Activated CD4-positive, alpha-beta T cell treated with anti-CD3 and anti-CD28 coated beads, Interleukin-2, Interleukin-6, amounts not matched to agents 100 ng/mL and 50 ng/mL, durations not matched to agents 16 hours and 8 hours (primary cell): ENCODE measurements around the gene SH3GL1.
A peak's percentile ranks its signal among the peaks of the same experiment; 100 is the strongest.

Experiments used
- DNase-seq: peaks from one replicate; pipeline ENCODE4 v3.0.0-alpha.2; 2020

SH3GL1 gene, protein sequence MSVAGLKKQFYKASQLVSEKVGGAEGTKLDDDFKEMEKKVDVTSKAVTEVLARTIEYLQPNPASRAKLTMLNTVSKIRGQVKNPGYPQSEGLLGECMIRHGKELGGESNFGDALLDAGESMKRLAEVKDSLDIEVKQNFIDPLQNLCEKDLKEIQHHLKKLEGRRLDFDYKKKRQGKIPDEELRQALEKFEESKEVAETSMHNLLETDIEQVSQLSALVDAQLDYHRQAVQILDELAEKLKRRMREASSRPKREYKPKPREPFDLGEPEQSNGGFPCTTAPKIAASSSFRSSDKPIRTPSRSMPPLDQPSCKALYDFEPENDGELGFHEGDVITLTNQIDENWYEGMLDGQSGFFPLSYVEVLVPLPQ

DNA sequence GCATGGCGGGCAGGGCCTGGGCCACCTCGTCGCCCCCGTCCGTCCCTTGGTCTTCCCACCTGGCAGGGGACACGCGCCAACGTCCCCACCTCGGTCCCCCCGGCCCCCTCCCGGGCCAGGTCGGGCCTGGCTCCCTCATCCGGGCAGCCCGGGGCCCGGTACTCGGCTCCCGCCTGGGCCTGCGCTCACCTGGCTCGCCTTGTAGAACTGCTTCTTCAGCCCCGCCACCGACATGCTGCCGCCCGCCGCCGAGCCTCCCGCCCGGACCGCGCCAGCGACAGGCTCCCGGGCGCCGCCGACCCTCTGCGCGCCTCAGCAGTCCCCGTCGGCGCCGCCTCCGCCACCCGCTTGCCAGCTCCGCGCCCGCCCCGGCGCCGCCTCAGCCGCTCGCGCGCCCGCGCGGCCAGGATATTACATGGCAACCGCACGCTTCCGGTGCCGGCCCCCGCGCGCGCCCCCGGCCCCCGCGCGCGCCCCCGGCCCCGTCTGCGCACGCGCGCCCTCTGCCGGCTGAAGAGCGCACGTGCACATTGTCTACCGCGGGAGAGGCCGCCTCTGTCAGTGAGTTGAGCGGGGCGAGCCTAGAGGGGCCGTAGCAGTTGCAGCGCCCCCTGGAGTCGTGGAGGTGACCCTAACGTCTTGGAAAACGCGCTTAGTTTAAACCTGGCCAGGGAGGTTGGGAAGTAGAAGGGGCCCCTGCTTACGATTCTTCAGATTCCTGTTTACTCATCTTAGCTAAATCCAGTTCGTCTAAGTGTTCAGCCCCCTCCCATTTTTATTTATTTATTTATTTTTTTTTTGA is at the start of gene SH3GL1:
TSS of gene SH3GL1 (minus strand) at position 413 of the 802 bp plus-strand sequence. CDS start at position 234, 179 bp downstream.
- peak; percentile 90 for DNase-seq

DNA sequence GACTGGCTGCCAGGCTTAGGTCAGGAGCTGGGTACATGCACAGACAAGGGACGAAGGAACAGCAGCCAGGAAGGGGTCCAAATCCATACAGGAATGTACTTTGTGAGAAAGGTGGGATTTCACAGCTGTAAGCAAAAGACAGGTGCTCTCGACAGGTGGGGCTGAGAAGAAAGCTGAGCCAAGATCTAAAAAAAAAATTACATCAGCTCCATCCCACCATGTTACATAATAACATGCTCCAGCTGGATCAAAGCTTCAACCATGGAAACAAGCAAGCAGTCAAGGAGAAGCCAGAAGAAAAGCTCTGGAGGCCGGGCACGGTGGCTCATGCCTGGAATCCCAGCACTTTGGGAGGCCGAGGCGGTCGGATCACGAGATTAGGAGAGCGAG is 49.3 kb upstream of the SH3GL1 start:
- DNase-seq: no peak

DNA sequence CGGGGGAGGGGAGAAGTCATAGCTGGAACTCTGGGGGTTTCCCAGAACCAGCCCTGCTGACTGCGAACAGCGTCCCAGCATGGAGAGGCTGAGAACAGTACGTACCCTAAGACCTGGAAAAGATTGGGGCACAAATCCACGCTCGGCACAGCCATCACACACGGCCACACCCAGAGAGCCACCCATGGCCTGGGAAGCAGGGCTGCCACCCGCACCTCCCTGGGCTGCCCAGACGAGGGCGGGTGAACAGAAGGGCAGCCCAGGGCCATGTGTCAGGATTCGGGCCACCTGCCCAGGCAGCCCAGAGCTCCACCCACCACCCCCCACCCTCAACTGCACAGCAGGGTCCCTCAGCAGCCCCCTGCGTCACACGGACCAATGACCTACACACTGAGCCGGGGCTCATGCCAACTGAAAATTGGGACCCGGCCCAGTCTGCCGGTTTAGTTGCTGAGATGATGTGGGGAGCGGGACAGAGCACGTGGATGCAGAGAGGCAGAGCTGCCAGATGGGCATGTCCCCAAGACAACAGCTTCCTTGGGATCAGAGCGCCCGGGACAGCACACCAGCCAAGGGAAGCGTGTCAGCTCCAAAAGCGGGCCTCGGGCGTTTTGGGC is 48.8 kb upstream of the SH3GL1 start:
- no peak for DNase-seq

DNA sequence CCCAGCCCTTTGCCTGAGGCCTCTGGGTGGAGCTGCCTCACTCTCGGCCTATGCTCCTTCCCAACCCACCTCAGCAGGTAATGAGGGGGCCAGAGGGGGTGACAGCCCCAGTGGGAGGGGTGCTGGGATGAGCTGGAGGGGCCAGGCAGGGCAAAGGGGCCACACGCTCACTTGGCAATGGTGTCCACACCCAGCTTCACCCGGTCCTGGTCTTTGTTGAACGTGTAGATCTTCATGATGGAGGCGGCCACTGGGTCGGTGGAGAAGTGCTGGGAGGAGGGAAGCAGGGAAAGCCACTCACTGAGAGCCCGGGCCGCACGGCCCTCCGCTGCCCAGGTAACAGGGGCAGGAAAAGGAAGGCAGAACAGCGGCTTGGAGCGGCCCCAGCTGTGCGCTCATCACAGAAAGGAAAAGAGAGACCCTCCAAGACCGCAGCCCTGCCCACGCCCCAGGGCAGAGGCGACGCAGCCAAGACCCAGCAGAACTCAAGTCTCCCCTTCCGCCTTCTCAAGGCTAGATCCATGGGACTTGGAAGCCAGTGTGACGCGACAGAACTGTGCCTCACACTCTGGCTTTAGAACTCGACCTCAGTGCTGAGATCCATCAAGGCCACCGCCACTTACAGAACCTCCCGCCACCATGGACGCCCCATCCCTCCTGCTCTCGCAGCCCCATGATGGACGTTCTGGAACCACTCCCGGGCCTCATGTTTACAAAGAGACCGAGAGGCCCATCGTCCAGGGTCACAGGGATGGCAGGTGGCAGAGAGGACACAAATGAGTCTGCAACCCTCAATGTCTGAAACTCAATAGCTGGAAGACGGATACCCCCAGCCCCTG is 48.0 kb upstream of the SH3GL1 start:
- no peak for DNase-seq

DNA sequence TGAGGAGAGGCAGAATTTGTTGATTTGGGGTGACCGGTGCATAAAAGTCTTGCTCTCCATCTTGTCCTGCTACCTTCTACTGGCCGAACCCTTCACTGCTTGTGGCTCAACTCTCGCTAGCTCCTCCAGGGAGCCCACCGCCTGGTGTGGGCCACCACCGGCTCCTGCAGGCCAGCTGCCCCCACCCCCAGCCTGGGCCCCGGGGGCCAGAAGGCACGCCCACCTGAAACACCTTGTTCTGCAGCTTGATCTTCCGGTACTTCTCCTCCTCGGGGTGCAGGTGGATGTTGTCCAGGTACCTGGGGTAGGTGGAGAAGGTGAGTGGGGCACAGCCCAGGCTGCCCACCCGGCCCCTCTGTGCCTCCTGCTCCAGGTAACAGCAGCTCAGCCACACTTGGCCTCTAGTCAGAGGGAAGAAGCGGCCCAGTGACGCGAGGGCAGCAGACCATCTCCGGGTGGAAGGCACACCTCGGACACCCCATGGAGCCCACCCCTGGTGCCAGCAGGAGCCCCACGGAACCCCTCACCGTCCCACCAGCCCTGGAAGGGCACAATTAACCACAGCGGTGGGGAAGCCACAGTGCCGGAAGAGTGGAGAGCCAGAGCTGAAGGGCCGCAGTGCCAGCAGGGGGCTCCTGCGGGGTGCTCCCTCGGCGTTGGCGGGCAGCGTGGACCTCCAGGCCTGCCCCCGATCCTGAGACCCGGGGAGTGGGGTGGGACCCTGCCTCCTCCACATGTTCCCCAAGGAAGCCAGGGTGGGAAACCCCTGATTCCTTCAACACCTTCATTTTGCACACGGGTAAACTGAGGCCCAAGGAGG is 47.2 kb upstream of the SH3GL1 start:
- DNase-seq: no peak

DNA sequence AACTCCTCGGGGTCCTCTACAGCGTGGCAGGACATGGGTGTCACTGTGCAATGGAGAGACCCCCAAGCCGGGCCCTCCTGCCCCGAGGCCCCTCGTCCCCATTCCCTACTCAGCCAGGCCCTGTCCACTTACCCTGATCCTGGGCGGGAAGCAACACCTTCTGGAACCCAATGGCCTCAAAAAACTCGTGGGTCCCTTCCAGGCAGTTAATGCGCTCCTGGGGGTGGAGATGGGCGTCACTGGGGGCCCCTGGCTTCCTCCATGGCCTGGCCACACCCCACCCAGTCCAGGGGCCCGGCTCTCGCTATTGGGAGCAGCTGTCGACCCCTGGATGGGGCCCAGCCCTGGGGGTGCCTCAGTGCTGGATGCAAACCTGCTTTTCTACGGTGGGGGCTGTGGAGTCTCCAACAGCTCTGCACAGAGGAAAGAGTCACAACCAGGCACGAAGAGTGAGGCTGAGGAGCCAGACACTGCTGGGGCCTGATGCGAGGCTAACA is 46.4 kb upstream of the SH3GL1 start:
- DNase-seq: no peak

DNA sequence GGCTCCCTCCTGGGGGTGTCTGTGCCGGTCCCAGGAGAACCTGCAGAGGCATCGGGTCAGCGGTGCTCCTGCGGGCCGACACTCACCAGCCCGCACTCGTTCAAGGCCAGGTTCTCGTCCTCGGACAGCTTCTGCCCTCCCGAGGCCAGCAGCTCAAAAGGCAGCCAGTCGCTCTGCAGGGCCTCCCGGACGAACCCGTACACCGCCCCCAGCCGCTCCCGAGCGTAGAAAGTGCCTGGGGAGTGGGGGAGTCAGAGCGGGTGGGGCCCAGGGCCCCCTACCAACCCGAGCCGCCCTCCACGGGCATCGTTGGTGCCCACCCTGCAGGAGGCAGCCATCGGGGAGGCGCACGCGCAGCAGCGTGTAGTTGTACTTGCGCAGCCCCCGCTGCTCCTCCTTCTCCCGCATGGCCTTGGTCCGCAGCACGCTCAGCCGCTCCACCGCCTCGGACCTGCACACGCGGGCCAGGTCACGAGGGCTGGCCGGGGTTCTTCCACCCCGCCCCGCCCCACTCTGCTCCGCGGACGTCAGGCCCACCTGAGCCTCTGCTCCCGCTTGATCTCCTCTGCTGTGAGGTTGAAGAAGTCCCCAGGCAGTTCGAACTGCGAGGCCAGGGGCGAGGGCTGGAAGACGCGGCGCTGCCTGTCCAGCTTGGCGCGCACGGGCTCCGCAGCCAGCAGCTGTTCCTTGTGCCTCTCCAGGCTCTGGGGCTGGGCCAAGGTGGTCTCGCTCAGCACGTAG is 45.8 kb upstream of the SH3GL1 start:
- no peak for DNase-seq

DNA sequence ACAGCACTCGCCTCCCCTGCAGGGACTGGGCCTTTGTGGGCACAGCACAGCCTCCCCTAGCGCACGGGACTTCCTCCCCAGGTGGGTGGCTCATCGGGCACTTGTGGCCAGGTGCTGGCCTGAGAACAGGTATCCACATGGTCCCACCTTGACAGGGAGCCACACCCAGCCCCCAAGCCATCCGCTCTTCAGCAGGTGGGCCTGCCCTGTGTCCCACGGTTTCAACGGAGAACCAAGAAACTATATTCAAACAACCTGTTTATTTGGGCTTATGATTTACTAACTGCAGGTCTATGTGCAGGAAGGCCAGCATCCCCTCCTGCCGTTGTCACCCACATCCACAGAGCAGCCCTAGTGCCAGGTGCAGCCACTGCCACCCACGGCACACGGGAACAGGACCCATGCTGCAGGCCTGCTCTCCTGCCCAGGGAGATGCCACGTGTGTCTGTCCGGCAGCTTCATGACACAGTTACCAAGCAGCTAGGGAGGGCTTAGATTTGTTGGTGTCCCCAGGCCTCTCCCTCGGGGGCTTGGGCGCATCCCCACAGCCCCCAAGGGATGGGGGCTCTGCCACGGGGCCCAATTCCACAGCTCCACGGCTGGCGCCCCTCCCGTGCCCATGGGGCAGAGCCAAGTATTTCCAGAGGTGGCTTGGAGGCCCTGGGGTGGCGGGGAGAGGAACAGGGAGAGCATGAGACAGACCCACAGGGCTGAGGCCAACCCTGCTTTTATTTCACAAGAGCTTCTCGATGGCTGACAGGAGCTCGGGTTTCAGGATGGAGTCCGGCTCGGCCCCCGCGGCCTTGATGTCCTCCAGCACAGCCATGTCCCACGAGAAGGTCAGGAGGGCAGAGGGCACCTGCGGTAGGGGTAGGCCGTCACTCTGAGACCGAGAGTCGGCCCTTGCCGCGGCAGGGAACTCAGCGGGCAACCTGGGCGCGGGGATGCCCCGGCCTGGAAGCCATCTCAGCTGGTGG is 44.7 kb upstream of the SH3GL1 start:
- no peak for DNase-seq

DNA sequence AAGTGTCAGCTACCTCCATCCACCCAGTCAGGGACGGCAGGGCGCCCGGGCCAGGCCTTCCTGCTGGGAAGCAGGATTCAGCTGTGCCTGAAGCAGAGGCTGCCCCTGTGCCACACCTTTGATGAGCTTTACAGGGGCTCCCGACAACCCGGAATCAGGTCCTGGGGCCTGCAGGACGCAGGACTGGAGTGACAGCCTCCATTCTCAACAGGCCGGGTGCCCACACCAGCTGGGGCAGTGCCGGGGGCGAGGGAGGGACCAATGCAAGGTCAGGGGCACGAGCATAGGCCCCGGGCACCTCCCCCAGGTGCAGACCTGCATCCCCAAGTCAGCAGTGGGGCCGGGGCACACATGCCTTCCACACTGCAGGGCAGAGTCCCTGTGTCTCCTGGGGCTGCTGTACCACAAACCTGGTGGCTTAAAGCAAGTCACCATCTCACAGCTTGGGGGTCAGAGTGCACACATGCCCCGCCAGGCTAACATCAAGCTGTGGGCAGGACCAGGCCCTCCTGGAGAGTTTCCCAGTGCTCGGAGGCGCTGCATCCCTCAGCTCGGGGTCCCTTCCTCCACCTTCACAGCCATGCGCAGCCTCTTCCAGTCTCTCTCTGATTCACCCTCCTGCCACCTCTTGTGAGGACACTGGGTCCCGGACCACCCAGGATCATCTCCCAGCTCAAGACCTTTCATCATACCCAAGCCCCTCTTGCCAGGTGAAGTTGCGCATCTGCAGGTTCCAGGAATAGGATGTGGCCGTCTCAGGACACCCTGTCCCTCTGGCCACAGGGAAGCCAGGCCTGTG is 43.8 kb upstream of the SH3GL1 start:
- DNase-seq: no peak

DNA sequence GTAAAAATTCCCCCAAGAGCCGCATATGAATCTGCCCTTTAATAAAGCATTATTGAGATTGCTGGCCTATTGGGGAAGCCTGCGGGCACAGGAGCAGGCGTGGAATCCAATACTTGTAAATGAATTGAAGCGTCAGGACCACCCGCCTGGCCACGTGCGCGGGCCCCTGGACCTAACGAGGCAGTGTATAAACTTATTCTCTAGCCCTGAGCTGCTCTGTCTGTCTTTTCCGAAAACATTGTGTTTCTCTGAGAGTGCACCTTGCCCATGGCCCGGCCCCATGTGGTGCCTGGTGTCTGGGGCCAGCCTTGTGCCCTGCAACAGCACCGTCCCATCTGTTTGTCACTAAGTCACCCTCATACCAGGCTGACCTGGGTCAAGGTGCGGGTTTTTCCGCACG is 42.8 kb upstream of the SH3GL1 start:
- DNase-seq: no peak

DNA sequence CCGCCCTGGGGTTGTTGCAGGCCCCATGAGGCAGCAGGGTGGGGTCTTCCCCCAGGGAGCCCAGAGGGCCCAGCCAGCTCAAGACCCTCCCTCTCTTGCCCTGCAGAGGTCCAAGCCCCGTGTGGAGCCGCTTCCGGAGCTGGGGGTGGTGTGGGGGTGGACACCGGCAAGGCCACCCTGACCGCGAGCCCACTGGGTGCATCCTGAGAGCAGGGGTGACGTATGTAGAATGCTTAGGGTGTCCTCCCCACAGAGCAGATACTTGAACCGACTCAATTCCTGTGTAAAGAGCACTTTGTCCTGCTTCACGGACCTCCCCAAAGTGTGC is 42.4 kb upstream of the SH3GL1 start:
- DNase-seq: no peak

DNA sequence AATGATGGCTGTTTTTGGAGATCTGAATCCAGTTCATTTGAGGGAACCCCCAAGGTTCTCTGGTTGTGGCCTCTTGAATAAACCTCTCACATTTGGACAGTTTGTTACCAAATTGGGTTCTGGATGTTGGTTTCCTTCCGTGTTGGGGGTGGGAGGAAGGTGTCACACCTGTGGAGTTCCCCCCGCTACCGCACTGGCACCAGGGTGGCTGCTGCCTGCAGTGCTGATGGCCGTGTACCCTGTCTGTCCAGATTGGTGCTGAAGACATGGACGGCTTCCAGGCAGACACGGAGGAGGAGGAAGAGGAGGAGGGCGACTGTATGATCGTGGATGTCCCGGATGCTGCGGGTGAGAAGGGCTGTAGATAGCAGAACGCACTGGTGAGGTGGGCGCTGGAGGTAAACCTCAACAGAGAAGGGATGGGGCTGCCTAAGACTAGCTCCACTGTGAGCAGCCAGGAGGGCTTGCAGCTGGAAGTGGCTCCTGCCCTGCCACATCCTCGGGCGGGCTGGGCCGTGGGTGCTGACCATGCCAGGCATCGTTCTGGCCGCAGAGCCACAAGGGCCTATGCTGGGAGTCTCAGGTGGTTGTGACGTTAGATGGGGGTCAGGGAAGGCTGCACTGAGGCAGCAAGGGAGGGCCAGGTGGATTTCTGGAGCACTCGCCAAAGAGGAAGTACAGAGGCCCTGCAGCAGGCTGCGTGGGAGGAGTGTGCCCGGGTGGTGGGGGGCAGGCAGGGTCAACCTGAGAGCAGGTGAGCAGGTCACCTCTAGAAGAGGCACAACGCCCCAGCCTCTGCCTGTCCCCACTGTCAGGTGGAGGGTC is 41.9 kb upstream of the SH3GL1 start:
- DNase-seq: no peak

DNA sequence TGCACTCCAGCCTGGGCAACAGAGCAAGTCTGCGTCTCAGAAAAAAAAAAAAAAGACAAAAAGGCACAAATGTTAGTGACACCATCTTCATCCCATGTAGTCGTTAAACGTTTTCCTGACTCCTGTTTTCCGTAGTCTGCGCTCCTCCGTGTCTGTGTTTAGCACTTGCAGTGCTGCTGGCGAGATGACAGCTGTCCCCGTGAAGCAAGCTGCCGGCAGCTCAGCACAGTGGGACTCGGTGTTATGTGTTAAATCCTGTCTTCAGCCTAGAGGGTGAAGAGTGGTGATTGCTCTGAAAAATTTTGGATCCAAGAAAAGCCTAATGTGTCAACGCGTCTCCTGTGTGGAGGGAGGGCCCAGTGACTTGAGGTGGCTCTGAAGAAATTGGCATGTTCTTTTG is 38.9 kb upstream of the SH3GL1 start:
- no peak for DNase-seq

DNA sequence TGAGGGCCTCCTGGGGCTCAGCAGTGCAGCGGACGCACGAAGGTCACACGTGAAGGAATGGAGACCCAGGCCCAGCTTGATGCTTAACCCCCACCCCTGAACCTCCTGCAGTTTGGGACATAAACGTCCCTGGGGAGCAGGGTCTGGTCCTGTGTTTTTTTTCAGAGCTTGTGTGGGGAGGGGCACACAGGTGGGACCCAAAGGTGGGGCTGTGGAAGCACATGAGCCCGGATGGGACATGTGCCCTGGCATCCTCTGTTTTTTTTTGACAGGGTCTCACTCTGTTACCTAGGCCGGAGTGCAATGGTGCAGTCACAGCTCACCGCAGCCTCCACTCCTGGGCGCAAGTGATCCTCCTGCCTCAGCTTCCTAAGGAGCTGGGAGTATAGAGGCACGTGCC is 36.8 kb upstream of the SH3GL1 start:
- no peak for DNase-seq

DNA sequence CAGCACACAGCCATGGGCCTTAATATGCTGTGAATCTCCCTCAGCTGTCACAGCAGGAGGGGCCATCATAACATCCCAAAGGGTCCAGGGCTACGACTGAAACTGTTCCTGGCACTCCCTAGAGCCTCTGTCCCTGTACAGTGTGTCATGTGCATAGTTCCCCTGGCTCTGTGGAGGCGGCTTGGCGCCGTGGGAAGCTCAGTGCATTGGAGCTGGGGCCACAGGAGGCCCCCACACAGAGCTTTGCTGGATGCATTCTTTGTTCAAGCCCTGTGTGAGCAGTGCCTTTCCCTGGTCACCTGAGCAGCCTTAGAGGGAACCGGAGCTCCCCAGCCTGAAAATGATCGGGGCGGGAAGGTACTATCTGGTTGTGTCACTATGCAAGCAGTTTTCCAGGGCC is 35.9 kb upstream of the SH3GL1 start:
- no peak for DNase-seq

DNA sequence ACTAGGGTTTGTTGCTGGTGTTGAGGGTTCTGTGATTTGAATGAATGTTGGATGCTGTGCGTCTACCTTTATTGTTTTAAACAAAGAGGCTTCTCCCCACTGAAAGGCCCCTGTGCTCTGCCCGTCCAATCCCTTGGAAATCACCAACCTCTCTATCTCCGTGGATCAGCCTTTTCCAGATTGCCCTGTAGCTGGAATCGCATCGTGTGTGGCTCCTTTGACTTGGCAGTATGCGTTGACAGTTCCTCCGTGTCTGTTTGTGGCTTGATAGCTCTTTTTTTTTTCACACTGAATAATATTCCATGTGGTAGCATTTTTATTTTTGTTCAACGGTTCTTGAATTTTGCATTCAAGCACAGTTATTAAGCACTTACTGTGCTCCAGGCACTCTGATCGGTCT is 34.0 kb upstream of the SH3GL1 start:
- no peak for DNase-seq

DNA sequence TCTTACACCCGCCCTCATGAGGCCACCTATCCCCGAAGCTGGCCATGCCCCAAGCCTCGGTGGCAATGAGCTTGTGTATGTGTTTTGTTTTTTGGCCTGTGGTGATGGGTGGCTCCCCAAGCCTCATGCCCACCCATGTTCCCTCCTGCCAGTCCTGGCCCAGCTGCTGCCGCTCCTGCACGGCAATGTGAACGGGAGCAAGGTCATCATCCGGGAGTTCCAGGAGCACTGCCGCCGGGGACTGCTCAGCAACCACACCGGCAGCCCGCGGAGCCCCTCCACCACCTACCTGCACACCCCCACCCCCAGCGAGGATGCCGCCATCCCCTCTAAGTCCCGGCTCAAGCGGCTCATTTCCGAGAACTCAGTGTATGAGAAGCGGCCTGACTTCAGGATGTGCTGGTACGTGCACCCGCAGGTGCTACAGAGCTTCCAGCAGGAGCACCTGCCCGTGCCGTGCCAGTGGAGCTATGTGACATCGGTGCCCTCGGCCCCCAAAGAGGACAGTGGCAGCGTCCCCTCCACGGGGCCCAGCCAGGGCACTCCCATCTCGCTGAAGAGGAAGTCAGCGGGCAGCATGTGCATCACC is 32.7 kb upstream of the SH3GL1 start:
- DNase-seq: no peak
